AG04450 (cell line): ENCODE measurements around the gene ZSCAN30. TPM values are rescaled to one million over a fixed set of nuclear protein-coding genes. Genes with fewer than 3 reads are reported as not detected.
A peak's percentile ranks its signal among the peaks of the same experiment; 100 is the strongest.

Experiments
- CTCF ChIA-PET: fragments of 300-600, 350-600 bp; formaldehyde crosslinking; extraction: SDS; loops from one replicate; lab custom pipeline; 2022; ENCODE audit warnings: antibody characterized with exemption, inconsistent platforms; lab: Charles Lee
- POLR2A ChIA-PET: fragments of 350-600 bp; formaldehyde crosslinking; extraction: SDS; loops from one replicate; lab custom pipeline; 2021; ENCODE audit warnings: antibody characterized with exemption, inconsistent platforms; lab: Yijun Ruan, JAX
- DNase-seq: peaks from one replicate; pipeline ENCODE4 v3.0.0-alpha.2; 2011; ENCODE audit warnings: low read depth, low spot score
- H3K27ac ChIP-seq: one replicate; pipeline ENCODE4 v1.5.1; 2012; ENCODE audit warnings: low read depth, low read length, control low read depth
- H3K27me3 ChIP-seq: one replicate; pipeline ENCODE4 v1.6.0; 2012; ENCODE audit warnings: low read length; ENCODE audit not compliant: control insufficient read depth, insufficient read depth
- H3K4me3 ChIP-seq: 2 replicates; pipeline ENCODE4 v1.5.1; 2011; ENCODE audit warnings: mild to moderate bottlenecking, low read depth, low read length, control low read depth
- H3K9me3 ChIP-seq: 2 replicates; pipeline ENCODE4 v1.5.1; 2012; ENCODE audit warnings: low read length; ENCODE audit not compliant: control insufficient read depth, insufficient read depth
- polyA minus RNA-seq: library from RNA; depleted of rRNA, polyadenylated mRNA; stranded (reverse); fragments of >200 nt; gene quantifications from 2 replicates; pipeline ENCODE4 v1.2.3, GENCODE V29; 2011; rRNA and poly(A)+ RNA removed
- polyA plus RNA-seq: library from polyadenylated mRNA; depleted of rRNA; stranded (reverse); fragments of >200 nt; gene quantifications from 2 replicates; pipeline ENCODE4 v1.2.3, GENCODE V29; 2011; rRNA removed
- TF ChIP-seq, protein P1 (sequence below): IDR thresholded peaks from 2 replicates; pipeline ENCODE4 v1.5.1; 2011; ENCODE audit warnings: low read depth, low read length, control low read depth, inconsistent platforms

The ZSCAN30 gene
- 14.4 and 14.5 TPM in 2 replicates for polyA plus RNA-seq
- polyA minus RNA-seq = 14.2 and 19.5 TPM in 2 replicates

DNA sequence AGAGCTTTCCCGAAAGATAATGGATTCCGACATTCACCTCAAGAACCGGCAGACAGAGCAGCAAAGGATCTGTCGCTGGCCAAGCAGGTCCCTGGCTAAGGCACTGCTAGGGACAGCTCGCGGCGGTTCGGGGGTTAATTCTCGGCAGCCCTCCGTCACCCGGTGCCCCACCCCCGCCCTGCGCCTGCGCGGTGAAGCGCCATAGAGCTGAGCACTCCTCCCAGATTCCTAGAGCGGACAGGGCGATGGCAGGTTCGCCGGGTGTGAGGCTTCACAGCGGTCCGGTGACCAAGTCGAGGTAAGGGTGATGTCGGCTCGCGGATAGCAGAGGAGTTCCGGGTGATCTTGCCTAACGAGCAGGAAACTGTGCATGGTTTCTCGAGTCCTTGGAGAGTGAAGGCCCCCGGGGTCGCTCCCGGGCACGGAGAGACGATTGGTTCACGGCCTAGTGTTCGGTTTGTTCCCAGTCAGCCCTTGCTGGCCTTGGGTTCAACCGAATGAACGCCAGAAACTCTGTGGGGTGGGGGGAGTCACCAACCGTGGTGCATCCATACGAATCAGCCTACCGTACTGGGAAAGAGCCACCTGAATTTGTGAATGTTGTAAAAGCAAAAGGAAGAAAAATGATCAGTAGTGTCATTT, at the start of gene ZSCAN30:
TSS of gene ZSCAN30 (minus strand) at position 136 of the 642 bp plus-strand sequence. CDS start 25,877 bp downstream, outside the sequence.
- CTCF ChIA-PET = interaction anchor here (0.6 to 2.4 kb wide), 2 partner anchors 59 to 146 kb away, joined by 5 to 7 read pairs; no protein-coding TSS in a partner anchor
- peak within 1 kb of the TSS; percentile 69 for H3K27ac ChIP-seq
- H3K4me3 ChIP-seq = peak within 1 kb of the TSS; percentile 89
- POLR2A ChIA-PET = interaction anchor here (0.6 to 1.8 kb wide), 7 partner anchors 16 to 208 kb away, joined by 3 to 12 read pairs (median 3); partner anchors contain the start of genes INO80C and ZNF397
- H3K9me3 ChIP-seq = peaks cover 3% of the 10 kb centered on the region
- peak; percentile 86 for DNase-seq
- TF ChIP-seq, protein P1, sequence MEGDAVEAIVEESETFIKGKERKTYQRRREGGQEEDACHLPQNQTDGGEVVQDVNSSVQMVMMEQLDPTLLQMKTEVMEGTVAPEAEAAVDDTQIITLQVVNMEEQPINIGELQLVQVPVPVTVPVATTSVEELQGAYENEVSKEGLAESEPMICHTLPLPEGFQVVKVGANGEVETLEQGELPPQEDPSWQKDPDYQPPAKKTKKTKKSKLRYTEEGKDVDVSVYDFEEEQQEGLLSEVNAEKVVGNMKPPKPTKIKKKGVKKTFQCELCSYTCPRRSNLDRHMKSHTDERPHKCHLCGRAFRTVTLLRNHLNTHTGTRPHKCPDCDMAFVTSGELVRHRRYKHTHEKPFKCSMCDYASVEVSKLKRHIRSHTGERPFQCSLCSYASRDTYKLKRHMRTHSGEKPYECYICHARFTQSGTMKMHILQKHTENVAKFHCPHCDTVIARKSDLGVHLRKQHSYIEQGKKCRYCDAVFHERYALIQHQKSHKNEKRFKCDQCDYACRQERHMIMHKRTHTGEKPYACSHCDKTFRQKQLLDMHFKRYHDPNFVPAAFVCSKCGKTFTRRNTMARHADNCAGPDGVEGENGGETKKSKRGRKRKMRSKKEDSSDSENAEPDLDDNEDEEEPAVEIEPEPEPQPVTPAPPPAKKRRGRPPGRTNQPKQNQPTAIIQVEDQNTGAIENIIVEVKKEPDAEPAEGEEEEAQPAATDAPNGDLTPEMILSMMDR = no peak
- no peaks in the 10 kb centered on the region for H3K27me3 ChIP-seq

DNA sequence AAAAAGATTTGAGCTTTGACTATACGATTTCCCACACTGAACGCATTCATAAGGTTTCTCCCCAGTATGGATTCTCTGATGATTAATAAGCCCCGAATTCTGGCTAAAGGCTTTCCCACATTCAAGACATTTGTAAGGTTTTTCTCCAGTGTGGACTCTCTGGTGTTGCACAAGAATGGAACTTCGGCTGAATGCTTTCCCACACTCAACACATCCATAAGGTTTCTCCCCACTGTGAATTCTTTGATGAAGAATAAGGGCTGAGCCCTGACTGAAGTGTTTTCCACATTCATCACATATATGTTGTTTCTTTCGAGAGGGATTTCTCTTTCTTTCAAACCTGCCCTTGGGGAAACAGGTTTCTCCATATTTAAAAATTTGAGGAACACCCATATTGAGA, 47.3 kb upstream of the ZSCAN30 start:
- no peak overlapping the region for H3K27ac ChIP-seq
- TF ChIP-seq, protein P1 = no peak
- no peak overlapping the region for H3K4me3 ChIP-seq
- H3K9me3 ChIP-seq = no peaks in the 10 kb centered on the region
- ChIA-PET POLR2A (no interaction called here), CTCF (interaction anchor here (0.8 to 1.2 kb wide), 2 partner anchors 18 to 107 kb away, joined by 3 to 4 read pairs; no protein-coding TSS in a partner anchor)
- no peak for DNase-seq
- H3K27me3 ChIP-seq = no peaks in the 10 kb centered on the region

DNA sequence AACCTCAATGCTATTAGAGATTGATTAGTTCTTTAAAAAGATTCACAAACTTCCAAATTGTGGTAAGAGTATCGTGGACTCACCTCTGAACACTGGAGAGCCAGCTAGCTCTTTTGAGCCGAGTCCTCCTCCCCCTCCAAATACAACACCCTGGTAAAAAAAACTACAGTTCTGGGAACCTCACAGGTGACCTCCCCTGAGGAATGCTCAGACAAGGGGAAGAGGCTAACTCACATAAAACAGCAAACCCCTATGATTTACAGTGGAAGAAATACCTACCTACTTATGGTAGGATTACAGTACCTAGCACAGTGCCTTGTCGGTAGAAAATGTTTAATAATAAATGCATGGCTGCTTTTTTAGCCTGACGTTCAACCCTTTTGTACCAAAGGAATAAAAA, 45.8 kb upstream of the ZSCAN30 start:
- Histone ChIP-seq H3K4me3 (no peak overlapping the region), H3K9me3 (no peaks in the 10 kb centered on the region), H3K27me3 (no peaks in the 10 kb centered on the region), H3K27ac (no peak overlapping the region)
- DNase-seq = no peak
- ChIA-PET POLR2A (interaction anchor here (1.1 to 1.5 kb wide), 2 partner anchors 8 to 46 kb away, joined by 3 to 7 read pairs; partner anchors contain the start of genes ZNF24 and ZSCAN30), CTCF (interaction anchor here (1.5 kb wide), 1 partner anchor 104 kb away, joined by 4 read pairs; no protein-coding TSS in a partner anchor)
- TF ChIP-seq, protein P1 = no peak

DNA sequence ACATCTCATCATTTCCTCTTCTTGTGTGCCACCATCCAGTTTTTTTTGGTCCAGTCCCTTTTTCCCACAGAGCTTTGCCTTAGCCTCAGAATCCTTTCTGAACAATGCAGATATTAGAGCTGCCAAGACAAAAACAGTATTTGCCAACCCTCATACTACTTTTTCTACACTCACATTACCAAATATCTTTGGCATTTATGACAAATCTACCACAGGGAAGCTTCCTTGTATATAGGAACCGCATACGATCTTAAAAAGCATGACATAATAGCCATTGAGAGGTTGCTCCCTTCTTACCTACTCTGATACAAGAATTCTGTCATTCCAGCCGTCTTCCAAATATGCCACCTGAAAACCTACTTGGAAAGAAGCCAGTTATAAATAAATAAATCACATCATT, 44.8 kb upstream of the ZSCAN30 start:
- H3K27me3 ChIP-seq = no peaks in the 10 kb centered on the region
- no peak overlapping the region for H3K27ac ChIP-seq
- H3K9me3 ChIP-seq = no peaks in the 10 kb centered on the region
- TF ChIP-seq, protein P1 = no peak
- H3K4me3 ChIP-seq = no peak overlapping the region
- DNase-seq = no peak
- ChIA-PET POLR2A (interaction anchor here (1.1 to 1.5 kb wide), 2 partner anchors 9 to 45 kb away, joined by 3 to 7 read pairs; partner anchors contain the start of genes ZNF24 and ZSCAN30), CTCF (interaction anchor here (1.5 to 1.6 kb wide), 2 partner anchors 52 to 103 kb away, joined by 4 read pairs; no protein-coding TSS in a partner anchor)

DNA sequence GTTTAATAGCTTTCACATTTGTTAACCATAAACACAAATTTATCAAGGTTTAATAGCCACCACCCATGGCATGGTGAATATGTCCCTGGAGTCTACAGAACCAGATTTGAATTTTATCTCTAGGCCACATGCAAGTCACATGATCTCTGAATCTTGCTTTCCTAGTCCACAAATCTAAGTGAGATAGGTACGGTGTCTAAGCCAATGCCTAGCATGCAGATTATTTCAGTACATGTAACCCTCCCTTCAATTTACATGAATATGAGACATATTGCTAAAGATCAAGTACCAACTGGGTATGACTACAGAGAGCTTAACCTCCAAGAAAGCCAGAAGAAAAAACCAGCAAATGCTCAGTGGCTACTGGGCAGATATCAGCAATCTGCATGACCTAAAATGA, 44.2 kb upstream of the ZSCAN30 start:
- H3K27me3 ChIP-seq = no peaks in the 10 kb centered on the region
- no peak overlapping the region for H3K27ac ChIP-seq
- ChIA-PET POLR2A (no interaction called here), CTCF (interaction anchor here (0.6 to 1.6 kb wide), 3 partner anchors 52 to 103 kb away, joined by 4 to 7 read pairs (median 4); no protein-coding TSS in a partner anchor)
- H3K4me3 ChIP-seq = no peak overlapping the region
- no peak for DNase-seq
- TF ChIP-seq, protein P1 = no peak
- no peaks in the 10 kb centered on the region for H3K9me3 ChIP-seq
